CD4-positive, CD25-positive, alpha-beta regulatory T cell (primary cell): ENCODE data around the gene LCE7A. TPM values are rescaled to one million over a fixed set of nuclear protein-coding genes. Genes with fewer than 3 reads are reported as not detected.

Experiments
- polyA plus RNA-seq, 4 donors: library from polyadenylated mRNA; unstranded; fragments of 300-500 nt; fragmentation: Illumina TruSeq; gene quantifications; one replicate each; pipeline ENCODE4 v1.2.3, GENCODE V29; 2021
- total RNA-seq: library from RNA; stranded (reverse); gene quantifications from one replicate; pipeline ENCODE4 v1.2.3, GENCODE V29; 2022

Gene LCE7A
- total and polyA plus RNA-seq, 5 donors from 2014 or later: not detected

Other genes with a start within 250 kb of the LCE7A start
- not detected for gene LCE3B, start 246.2 kb upstream of the LCE7A start, total RNA-seq
- not detected for gene LCE3B, start 246.2 kb upstream of the LCE7A start, polyA plus RNA-seq
- not detected for gene LCE3A, start 236.9 kb upstream of the LCE7A start, total RNA-seq
- not detected for gene LCE3A, start 236.9 kb upstream of the LCE7A start, polyA plus RNA-seq
- gene LCE2D, start 196.6 kb upstream of the LCE7A start, total RNA-seq: not detected
- not detected for gene LCE2D, start 196.6 kb upstream of the LCE7A start, polyA plus RNA-seq
- not detected for gene LCE2C, start 184.7 kb upstream of the LCE7A start, total RNA-seq
- gene LCE2C, start 184.7 kb upstream of the LCE7A start, polyA plus RNA-seq: not detected
- gene LCE2B, start 173.9 kb upstream of the LCE7A start, total RNA-seq: not detected
- not detected for gene LCE2B, start 173.9 kb upstream of the LCE7A start, polyA plus RNA-seq
- gene LCE2A, start 161.7 kb upstream of the LCE7A start, total RNA-seq: not detected
- gene LCE2A, start 161.7 kb upstream of the LCE7A start, polyA plus RNA-seq: not detected
- gene LCE4A, start 151.8 kb upstream of the LCE7A start, total RNA-seq: not detected
- not detected for gene LCE4A, start 151.8 kb upstream of the LCE7A start, polyA plus RNA-seq
- not detected for gene KPRP, start 102.0 kb upstream of the LCE7A start, total RNA-seq
- gene KPRP, start 102.0 kb upstream of the LCE7A start, polyA plus RNA-seq: not detected
- gene LCE1F, start 84.9 kb upstream of the LCE7A start, total RNA-seq: not detected
- not detected for gene LCE1F, start 84.9 kb upstream of the LCE7A start, polyA plus RNA-seq
- gene LCE1E, start 73.7 kb upstream of the LCE7A start, total RNA-seq: not detected
- not detected for gene LCE1E, start 73.7 kb upstream of the LCE7A start, polyA plus RNA-seq
- gene LCE1D, start 63.3 kb upstream of the LCE7A start, total RNA-seq: not detected
- not detected for gene LCE1D, start 63.3 kb upstream of the LCE7A start, polyA plus RNA-seq
- not detected for gene LCE1C, start 53.3 kb upstream of the LCE7A start, total RNA-seq
- gene LCE1C, start 53.3 kb upstream of the LCE7A start, polyA plus RNA-seq: not detected
- not detected for gene LCE1B, start 48.0 kb upstream of the LCE7A start, total RNA-seq
- not detected for gene LCE1B, start 48.0 kb upstream of the LCE7A start, polyA plus RNA-seq
- not detected for gene LCE1A, start 32.5 kb upstream of the LCE7A start, total RNA-seq
- gene LCE1A, start 32.5 kb upstream of the LCE7A start, polyA plus RNA-seq: not detected
- gene LCE6A, start 17.1 kb upstream of the LCE7A start, total RNA-seq: not detected
- gene LCE6A, start 17.1 kb upstream of the LCE7A start, polyA plus RNA-seq: not detected
- not detected for gene SMCP, start 18.3 kb downstream of the LCE7A start, total RNA-seq
- not detected for gene SMCP, start 18.3 kb downstream of the LCE7A start, polyA plus RNA-seq
- not detected for gene IVL, start 48.5 kb downstream of the LCE7A start, total RNA-seq
- not detected for gene IVL, start 48.5 kb downstream of the LCE7A start, polyA plus RNA-seq
- gene SPRR5, start 87.2 kb downstream of the LCE7A start, total RNA-seq: not detected
- gene SPRR5, start 87.2 kb downstream of the LCE7A start, polyA plus RNA-seq: not detected
- gene SPRR4, start 110.7 kb downstream of the LCE7A start, total RNA-seq: not detected
- not detected for gene SPRR4, start 110.7 kb downstream of the LCE7A start, polyA plus RNA-seq
- gene SPRR1A, start 124.1 kb downstream of the LCE7A start, total RNA-seq: not detected
- not detected for gene SPRR1A, start 124.1 kb downstream of the LCE7A start, polyA plus RNA-seq
- not detected for gene SPRR3, start 141.8 kb downstream of the LCE7A start, total RNA-seq
- not detected for gene SPRR3, start 141.8 kb downstream of the LCE7A start, polyA plus RNA-seq
- not detected for gene SPRR1B, start 171.2 kb downstream of the LCE7A start, total RNA-seq
- gene SPRR1B, start 171.2 kb downstream of the LCE7A start, polyA plus RNA-seq: not detected
- gene SPRR2D, start 181.1 kb downstream of the LCE7A start, total RNA-seq: not detected
- gene SPRR2D, start 181.1 kb downstream of the LCE7A start, polyA plus RNA-seq: not detected
- gene SPRR2A, start 197.5 kb downstream of the LCE7A start, total RNA-seq: not detected
- not detected for gene SPRR2A, start 197.5 kb downstream of the LCE7A start, polyA plus RNA-seq
- not detected for gene SPRR2B, start 211.6 kb downstream of the LCE7A start, total RNA-seq
- not detected for gene SPRR2B, start 211.6 kb downstream of the LCE7A start, polyA plus RNA-seq
- not detected for gene SPRR2E, start 234.5 kb downstream of the LCE7A start, total RNA-seq
- not detected for gene SPRR2E, start 234.5 kb downstream of the LCE7A start, polyA plus RNA-seq